K562 (cell line): Measurements from ENCODE around the gene TNFRSF18. TPM values are rescaled to one million over a fixed set of nuclear protein-coding genes. Genes with fewer than 3 reads are reported as not detected.

Source experiments
- ASH1L ChIP-seq: fragments of 450-650 bp; IDR thresholded peaks from 2 replicates; pipeline ENCODE4 v1.6.1; 2018; ENCODE audit warnings: borderline replicate concordance, mild to moderate bottlenecking, low read depth; ENCODE audit not compliant: partially characterized antibody
- C11orf30 ChIP-seq: fragments of 450-650 bp; IDR thresholded peaks from 2 replicates; pipeline ENCODE4 v1.6.1; 2016; ENCODE audit warnings: low read depth, mild to moderate bottlenecking
- CBFA2T2 ChIP-seq: fragments of 450-650 bp; conservative IDR thresholded peaks from 2 replicates; pipeline ENCODE4 v1.6.1; 2017; ENCODE audit warnings: mild to moderate bottlenecking
- FOXP1 ChIP-seq: sonication (generic); formaldehyde crosslinking; IDR thresholded peaks from 2 replicates; pipeline ENCODE4 v1.8.0; 2022; ENCODE audit warnings: mild to moderate bottlenecking, missing genetic modification reagents
- HDAC1 ChIP-seq, 2 experiments: fragments of 450-650 bp; IDR thresholded peaks; 2 replicates each; pipeline ENCODE4 v1.6.1; 2016 to 2017; ENCODE audit warnings: inconsistent platforms in 1 of 2, mild to moderate bottlenecking in 1 of 2, moderate library complexity in 1 of 2
- MAX ChIP-seq: sonication (generic); formaldehyde crosslinking; IDR thresholded peaks from 2 replicates; pipeline ENCODE4 v1.9.0; 2022; ENCODE audit warnings: mild to moderate bottlenecking, missing genetic modification reagents
- NCOR1 ChIP-seq: fragments of 450-650 bp; IDR thresholded peaks from 2 replicates; pipeline ENCODE4 v1.6.1; 2016; ENCODE audit warnings: mild to moderate bottlenecking, moderate library complexity
- NEUROD1 ChIP-seq: fragments of 150-350 bp; IDR thresholded peaks from 2 replicates; pipeline ENCODE4 v1.6.1; 2014; ENCODE audit warnings: borderline replicate concordance, low read length, low read depth; ENCODE audit not compliant: partially characterized antibody
- PHF20 ChIP-seq: fragments of 450-650 bp; IDR thresholded peaks from 2 replicates; pipeline ENCODE4 v1.6.1; 2018; ENCODE audit not compliant: partially characterized antibody
- PREB ChIP-seq: sonication (generic); formaldehyde crosslinking; IDR thresholded peaks from 2 replicates; pipeline ENCODE4 v1.8.1; 2023; ENCODE audit warnings: mild to moderate bottlenecking, missing genetic modification reagents
- ZBTB43 ChIP-seq: sonication (generic); formaldehyde crosslinking; IDR thresholded peaks from 2 replicates; pipeline ENCODE4 v1.8.0; 2023; ENCODE audit warnings: mild to moderate bottlenecking, missing genetic modification reagents
- ZFP36 ChIP-seq: fragments of 150-350 bp; IDR thresholded peaks from 2 replicates; pipeline ENCODE4 v1.6.1; 2018; ENCODE audit warnings: low read length, low read depth; ENCODE audit not compliant: partially characterized antibody
- ZNF12 ChIP-seq: sonication (generic); formaldehyde crosslinking; IDR thresholded peaks from 2 replicates; pipeline ENCODE4 v1.4.0; 2020; ENCODE audit warnings: mild to moderate bottlenecking, missing genetic modification reagents
- ZNF217 ChIP-seq: sonication (generic); formaldehyde crosslinking; IDR thresholded peaks from 2 replicates; pipeline ENCODE4 v1.8.0; 2022; ENCODE audit warnings: mild to moderate bottlenecking, missing genetic modification reagents
- ZNF347 ChIP-seq: fragments of 450-650 bp; formaldehyde crosslinking; IDR thresholded peaks from 2 replicates; pipeline ENCODE4 v1.4.0; 2020; ENCODE audit warnings: low read depth, mild to moderate bottlenecking, moderate library complexity
- ZNF407 ChIP-seq: fragments of 450-650 bp; IDR thresholded peaks from 2 replicates; pipeline ENCODE4 v1.6.1; 2016; ENCODE audit warnings: low read depth
- ZNF584 ChIP-seq: fragments of 200-800 bp; sonication (Bioruptor generic); IDR thresholded peaks from 2 replicates; pipeline ENCODE4 v1.6.1; 2016; ENCODE audit warnings: low read depth, mild to moderate bottlenecking, missing genetic modification characterization, missing compliant biosample characterization
- polyA plus RNA-seq, 8 experiments: library from polyadenylated mRNA; depleted of rRNA in 4 of 8; stranded (reverse) in 5 of 8; unstranded in 3 of 8; fragments of >200 nt; fragmentation: Nextera tagmentation in 2 of 8; fragmentation: Illumina TruSeq in 1 of 8; extraction: Ambion mirVana in 2 of 8; extraction: Trizol in 1 of 8; gene quantifications; 2 replicates each; pipeline versions ENCODE4 v1.2.1 to v1.2.3, GENCODE V29; 2011 to 2014; ENCODE audit warnings: inconsistent platforms in 1 of 8, missing spikeins in 1 of 8
- total RNA-seq, 7 experiments: library from RNA; depleted of rRNA in 6 of 7; stranded (reverse); fragments of >200 nt in 6 of 7; fragmentation: Illumina TruSeq in 2 of 7; extraction: Trizol in 2 of 7; gene quantifications; 2 replicates each; pipeline versions ENCODE4 v1.2.1 to v1.2.3, GENCODE V29; 2011 to 2021; ENCODE audit warnings: low replicate concordance in 1 of 7

TNFRSF18 gene
- total and polyA plus RNA-seq, 9 of the 15 experiments (the other 6 are each of a cell fraction or from before 2014, with no cell fraction given): 0.24 to 0.27 TPM; not detected in 7

GRCh38 chr1:1232208-1232795, 25.9 kb upstream of the TNFRSF18 start, which contains the start of gene B3GALT6 (continued):
- TF ChIP-seq ZNF584 (CRISPR knock-in tag): peak; percentile 53; the same call in 1 of the 2 replicates
- TF ChIP-seq ZNF407: no peak
- TF ChIP-seq C11orf30: no peak
- no peak for TF ChIP-seq NCOR1
- no peak for TF ChIP-seq HDAC1 (IDR thresholded peaks at IDR 0.05)
- no peak for TF ChIP-seq ZNF12 (CRISPR knock-in tag)
- no peak for TF ChIP-seq ASH1L
- TF ChIP-seq ZFP36: no peak
- no peak for TF ChIP-seq CBFA2T2
- TF ChIP-seq PREB (CRISPR knock-in tag): no peak
- peak; percentile 88 for TF ChIP-seq MAX (CRISPR knock-in tag)
- TF ChIP-seq ZNF217: no peak
- peak; percentile 92; the same call in 1 of the 2 replicates for TF ChIP-seq FOXP1 (CRISPR knock-in tag)
- TF ChIP-seq PHF20: no peak
- no peak for TF ChIP-seq ZNF347 (CRISPR knock-in tag)
- no peak for TF ChIP-seq NEUROD1
- TF ChIP-seq ZBTB43 (CRISPR knock-in tag): no peak
